Skin epidermis (tissue), 12 donors: ENCODE data around the gene GNG7.
"Not testable (repeated sequence)": the region's sequence is repeated elsewhere in the genome, so short reads cannot be mapped to it uniquely, and the experiment has no call there.

Experiments used
- H3K27ac ChIP-seq, 21 experiments: fragments of 200-600 bp; sonication (generic) in 11 of 21; one replicate each; pipeline ENCODE4 v1.5.0; 2020; ENCODE audit warnings: mild to moderate bottlenecking in 3 of 21, inconsistent platforms in 2 of 21, moderate library complexity in 2 of 21
- H3K4me3 ChIP-seq, 7 experiments: fragments of 200-600 bp; sonication (generic) in 2 of 7; one replicate each; pipeline ENCODE4 v1.5.0; 2020; ENCODE audit warnings: inconsistent platforms in 2 of 7, mild to moderate bottlenecking in 2 of 7, moderate library complexity in 1 of 7

The GNG7 gene

DNA sequence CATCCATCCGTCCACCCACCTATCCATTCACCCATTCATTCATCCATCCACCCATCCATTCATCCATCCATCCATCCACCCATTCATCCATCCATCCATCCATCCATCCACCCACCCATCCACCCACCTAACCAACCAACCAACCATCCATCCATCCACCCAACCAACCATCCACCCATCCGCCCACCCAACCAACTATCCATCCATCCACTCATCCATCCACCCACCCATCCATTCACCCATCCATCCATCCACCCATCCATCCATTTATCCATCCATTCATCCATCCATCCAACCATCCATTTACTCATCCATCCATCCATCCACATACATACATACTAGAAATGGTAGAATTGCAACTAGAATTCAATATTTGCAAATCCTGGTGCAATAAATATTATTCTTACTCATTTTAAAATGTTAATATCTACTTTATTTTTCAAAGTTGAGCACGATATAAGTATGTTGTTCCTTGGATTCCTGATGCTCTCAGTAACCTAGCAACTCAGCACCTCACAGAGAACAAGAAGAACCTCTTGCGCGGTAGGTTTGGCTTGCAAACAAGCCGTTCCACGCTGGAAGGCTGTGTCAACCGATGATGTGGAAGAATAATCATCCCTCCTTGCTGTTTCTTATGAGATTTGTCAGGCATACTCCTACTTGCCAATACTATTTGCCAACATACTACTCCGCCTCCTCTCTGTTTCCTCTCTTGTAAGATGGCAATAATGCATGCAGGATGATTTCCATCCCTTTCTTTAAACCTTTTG is 111.7 kb downstream of the GNG7 start:
- no peak overlapping the region for H3K4me3 ChIP-seq
- no peak overlapping the region for H3K27ac ChIP-seq

DNA sequence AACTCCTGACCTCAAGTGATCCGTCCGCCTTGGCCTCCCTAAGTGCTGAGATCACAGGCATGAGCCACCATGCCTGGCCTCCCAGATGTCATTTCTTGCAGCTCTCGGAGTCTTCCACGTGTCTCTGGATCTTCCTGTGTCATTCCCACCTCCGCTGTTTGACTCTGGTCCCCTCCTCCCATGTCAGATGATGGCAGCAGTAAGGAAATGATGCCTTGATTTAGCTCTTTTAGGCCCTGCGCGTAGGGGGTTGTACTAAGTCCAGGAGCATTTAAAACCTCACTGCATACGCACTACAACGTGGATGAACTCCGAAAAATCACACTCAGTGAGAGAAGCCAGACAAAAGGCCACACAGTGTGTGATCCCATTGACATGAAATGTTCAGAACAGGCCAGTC is 113.1 kb downstream of the GNG7 start:
- H3K27ac ChIP-seq, result no peak overlapping the region
- H3K4me3 ChIP-seq, result no peak overlapping the region

DNA sequence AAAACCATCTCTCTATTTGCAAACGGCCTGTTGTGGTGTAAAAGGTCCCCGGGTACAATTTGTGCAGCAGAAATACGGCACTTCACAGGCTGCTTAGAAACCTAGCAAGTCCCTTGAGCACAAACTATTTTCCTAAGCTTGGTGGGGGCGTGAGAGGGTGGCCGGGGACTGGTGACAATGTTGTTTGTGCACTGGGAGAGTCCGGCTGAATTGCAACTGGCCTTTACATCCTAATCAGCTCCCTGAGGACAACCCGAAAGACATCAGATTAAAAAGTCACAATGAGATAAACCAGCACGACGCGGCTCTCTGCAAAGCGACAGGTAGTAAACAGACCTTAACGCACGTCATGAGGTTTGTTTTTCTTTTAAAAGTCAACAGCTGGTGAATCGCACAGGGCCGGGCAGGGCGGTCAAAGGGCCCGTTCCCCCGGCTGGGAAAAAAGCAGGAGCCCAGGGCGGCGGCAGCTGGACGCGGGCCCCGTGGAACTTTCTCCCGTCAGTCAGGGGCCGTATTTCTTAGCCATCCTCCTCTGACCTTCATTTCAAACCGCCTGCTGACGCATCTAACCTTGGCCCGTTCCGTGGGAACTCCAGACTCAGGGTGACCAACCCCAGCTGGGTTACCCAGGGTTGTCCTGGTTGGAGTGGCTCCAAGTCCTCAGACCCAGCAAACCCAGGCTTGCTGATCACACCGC is 114.3 kb downstream of the GNG7 start:
- no peak overlapping the region for H3K27ac ChIP-seq
- H3K4me3 ChIP-seq, result no peak overlapping the region

DNA sequence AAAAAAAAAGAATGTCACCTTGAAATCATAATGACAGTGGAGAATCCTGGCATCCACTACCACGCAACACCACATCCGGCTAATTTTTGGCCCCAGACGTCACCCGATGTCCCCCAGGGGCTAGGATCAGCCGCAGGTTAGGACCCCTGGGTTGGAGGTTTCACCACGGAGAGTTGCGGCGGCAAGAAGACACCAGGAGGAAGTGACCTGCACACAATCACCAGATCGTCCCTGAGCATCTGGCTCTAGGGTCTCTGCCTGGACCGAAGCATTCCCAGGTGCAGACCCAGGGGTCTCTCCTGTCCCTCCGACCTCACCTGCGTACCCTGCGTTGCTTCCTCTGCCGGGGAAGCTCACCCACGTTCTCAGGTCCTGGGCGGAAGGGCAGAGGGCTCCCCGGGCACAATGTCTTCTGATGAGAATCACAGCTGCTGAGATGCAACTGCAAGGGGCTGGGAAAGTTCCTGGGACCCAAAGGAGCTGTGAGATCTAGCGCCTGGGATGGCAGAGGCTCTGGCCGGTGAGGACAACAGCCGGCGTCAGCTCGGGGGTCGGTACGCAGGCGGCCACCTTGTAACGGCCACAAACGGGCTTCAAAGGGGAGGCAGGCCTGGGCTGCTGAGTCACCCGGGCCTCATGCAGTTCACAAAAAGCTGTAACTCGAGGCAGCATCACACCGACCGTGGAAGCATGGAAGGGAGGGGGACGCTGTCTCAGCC is 115.3 kb downstream of the GNG7 start:
- H3K4me3 ChIP-seq, result no peak overlapping the region
- H3K27ac ChIP-seq, result peak overlapping the region in 1 of 21 experiments; percentile 7

DNA sequence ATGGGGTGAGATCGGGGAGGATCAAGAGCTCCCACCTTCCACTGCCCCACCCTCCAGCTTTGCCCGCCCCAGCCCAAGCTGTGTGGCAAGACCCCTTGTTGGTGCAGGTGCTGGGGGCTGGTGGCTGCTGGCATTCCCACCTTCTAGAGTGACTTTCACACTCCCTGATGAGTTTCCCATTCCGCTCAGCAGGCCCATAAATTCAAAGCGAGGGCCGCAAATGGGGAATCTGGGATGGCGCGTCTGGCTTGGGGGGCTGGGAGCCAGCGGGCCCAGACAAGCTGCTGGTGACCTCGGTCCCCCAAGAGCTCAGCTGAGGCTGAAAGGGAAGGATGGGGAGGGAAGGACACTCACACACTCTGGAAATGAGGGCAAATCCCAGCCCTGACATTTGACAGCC is 116.3 kb downstream of the GNG7 start:
- no peak overlapping the region for H3K4me3 ChIP-seq
- H3K27ac ChIP-seq, result no peak overlapping the region

DNA sequence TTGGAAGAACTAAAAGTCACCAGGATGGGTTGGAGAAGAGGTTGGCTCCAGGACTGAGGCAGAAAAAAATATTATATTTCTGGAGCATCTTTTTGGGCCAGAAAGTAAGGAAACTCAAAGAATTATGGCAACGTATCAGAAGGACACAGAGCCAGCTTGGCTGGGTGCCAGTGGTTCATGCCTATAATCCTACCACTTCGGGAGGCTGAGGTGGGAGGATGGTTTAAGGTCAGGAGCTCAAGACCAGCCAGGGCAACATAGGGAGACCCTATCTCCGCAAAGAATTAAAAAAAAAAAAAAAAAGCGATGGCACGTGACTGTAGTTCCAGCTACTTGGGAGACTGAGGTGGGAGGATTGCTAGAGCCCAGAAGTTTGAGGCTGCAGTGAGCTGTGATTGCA is 118.5 kb downstream of the GNG7 start:
- no peak overlapping the region for H3K27ac ChIP-seq

DNA sequence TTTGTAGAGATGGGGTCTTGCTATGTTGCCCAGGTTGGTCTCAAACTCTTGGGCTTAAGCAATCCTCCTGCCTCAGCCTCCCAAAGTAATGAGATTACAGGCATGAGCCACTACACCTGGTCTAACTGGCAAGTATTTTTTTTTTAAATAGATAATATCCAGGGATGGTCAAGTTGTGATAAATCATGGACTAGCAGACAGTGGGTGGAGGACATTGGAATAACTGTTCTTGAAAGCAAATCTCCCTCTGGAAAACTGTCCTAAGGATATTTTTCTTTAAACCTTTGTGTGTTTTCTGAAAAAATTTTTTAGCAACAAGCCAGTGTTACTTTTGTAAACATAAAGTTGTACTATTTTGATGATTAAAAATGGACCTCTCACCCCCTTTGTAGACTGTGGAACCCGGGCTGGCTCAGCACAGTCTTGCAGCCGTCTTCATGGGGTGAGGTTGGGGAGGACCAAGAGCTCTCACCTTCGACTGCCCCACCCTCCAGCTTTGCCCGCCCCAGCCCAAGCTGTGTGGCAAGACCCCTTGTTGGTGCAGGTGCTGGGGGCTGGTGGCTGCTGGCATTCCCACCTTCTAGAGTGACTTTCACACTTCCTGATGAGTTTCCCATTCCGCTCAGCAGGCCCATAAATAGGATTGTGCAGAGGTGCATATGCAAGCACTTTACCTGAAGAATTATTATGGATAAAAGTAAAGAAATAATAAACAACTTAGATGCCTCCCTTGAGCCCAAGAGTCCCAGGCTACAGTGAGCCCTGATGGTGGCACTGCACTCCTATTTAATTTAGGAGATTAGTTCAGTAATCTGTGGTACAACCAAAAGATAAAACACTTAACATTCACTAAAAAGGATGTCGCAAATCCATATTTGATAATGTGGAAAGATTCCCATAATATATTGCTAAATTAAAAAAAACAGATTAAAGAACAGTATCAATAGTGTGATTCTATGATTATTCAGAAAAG is 119.2 kb downstream of the GNG7 start:
- H3K4me3 ChIP-seq, result no peak overlapping the region
- H3K27ac ChIP-seq, result no peak overlapping the region

More for the DNA sequence above, 118.5 kb downstream of the GNG7 start:
- H3K4me3 ChIP-seq, result no peak overlapping the region

DNA sequence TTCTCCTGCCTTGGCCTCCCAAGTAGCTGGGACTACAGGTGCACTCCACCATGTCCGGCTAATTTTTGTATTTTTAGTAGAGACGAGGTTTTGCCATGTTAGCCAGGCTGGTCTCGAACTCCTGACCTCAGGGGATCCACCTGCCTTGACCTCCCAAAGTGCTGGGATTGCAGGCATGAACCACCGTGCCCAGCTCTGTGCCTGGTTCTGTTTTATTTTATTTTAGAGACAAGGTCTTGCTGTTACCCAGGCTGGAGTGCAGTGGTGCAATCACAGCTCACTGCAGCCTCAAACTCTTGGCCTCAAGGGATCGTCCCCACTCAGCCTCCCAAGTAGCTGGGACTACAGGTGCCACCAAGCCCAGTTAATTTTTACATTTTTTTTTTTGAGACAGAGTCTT is 122.1 kb downstream of the GNG7 start:
- H3K4me3 ChIP-seq, H3K27ac ChIP-seq: not testable (repeated sequence)

DNA sequence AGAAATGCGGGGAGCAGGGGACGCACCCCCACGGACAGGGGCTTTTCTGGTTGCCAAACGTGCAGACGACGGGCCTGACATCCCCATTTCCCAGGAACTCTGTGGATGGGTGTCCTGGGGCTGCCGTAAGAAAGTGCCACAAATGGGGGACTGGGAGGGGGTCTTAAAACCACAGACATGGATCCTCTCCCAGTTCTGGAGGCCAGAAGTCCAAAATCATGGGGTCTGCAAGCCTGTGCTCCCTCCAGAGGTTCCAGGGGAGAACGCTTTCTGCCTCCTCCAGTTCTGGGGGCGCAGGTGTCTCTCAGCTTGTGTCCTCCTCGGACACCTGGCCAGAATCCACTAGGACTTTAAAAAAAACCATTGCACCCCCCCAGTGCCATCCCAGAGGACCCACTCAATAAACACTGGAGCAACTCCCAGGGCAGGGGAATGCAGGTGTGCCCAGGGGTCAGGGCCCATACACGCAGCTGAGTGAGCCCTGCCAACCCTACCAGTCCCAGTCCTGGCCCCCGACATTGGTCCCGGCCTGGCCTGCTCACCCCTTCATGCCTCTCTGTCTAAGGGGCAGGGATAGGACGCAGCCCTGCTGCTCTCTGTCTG is 122.7 kb downstream of the GNG7 start:
- Histone ChIP-seq H3K27ac (peak overlapping the region in 15 of 21 experiments; percentile 9 to 82 (median 64)), H3K4me3 (peak overlapping the region in 4 of 7 experiments; percentile 29 to 39 (median 31))

DNA sequence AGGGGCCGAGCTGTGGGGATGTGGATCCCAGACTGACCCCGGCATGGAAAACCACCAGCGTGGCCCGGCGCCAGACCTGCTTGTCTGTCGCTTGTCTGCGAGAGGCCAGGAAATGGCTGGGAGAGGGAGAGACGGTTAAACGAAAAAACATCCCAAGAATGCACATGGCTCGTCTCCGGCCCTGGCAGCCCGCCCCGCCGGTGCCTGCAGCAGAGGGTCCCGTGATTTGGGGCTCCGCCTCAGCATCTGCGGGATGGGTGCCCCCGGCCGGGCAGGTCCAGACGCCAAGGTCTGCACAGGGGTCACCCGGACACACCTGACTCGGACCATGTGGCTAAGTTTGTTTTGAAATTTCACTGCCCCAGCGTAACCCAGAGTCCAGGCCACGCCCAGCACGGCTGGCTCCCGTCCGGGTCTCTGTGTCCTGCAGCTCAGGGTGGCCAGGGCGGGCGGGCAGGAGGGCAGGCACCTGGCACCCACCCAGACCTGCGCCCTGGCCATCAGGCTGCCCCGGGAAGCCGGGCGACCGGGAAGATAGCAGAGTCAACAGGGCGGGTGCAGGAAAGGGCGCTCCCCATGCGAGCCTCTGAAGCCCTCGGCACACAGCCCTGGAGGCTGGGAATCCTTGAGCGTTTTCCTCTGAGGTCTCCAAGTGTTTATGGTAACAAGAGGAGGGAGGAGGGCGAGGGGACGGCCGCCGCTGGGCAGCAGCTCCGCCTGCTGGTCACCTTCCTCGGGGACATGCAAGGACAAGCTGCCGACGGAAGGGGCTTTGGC is 123.4 kb downstream of the GNG7 start:
- Histone ChIP-seq H3K4me3 (peak overlapping the region; percentile 11 to 39 (median 30)), H3K27ac (peak overlapping the region in 20 of 21 experiments; percentile 2 to 82 (median 54))

DNA sequence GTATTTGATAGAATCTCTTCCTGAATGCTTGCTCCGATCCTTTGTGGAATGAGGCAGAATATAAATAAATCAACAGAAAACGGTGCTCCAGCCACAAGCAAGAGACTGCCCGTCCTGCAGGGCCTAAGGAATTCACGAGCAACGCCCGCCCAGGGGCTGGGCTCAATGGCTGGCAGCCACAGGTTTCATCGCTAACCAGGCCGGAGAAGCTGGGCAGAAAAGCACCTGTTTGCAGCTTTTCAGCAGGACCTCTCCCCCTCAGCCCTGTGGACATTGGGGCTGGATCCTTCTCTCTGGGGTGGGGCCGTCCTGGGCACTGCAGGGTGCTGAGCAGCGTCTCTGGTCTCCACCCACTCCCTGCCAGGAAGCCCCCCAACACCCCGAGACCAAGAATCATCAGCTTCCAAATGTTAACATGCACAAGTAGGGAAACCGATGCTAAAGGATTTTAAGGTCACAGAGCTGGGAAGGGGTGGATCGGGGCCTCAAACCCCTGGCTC is 124.1 kb downstream of the GNG7 start:
- H3K27ac ChIP-seq, result peak overlapping the region in 19 of 21 experiments; percentile 2 to 82 (median 56)
- peak overlapping the region in 4 of 7 experiments; percentile 27 to 33 (median 31) for H3K4me3 ChIP-seq

DNA sequence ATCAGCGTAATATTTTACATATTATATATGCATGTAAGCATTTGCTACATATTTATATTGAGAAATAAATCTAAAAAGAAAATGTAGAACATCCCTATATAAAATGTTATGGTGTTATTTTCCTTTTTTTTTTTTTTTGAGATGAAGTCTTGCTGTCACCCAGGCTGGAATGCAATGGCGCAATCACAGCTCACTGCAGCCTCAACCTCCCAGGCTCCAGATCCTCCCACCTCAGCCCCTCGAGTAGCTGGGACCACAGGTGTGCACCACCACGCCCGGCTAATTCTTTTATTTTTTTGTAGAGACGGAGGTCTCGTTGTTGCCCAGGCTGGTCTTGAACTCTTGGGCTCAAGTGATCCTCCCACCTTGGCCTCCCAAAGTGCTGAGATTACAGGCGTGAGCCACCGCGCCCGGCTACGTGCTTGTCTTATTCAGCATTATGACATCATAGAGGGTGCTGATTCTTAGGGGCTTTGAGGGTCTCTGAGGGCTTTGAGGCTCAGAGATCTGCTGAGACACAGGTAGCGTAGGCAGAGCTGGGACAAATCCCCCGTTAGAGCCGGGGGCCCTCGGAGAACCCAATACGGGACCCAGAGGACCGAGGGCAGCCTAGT is 124.7 kb downstream of the GNG7 start:
- Histone ChIP-seq H3K27ac (peak overlapping the region in 12 of 21 experiments; percentile 2 to 82 (median 67)), H3K4me3 (no peak overlapping the region)

DNA sequence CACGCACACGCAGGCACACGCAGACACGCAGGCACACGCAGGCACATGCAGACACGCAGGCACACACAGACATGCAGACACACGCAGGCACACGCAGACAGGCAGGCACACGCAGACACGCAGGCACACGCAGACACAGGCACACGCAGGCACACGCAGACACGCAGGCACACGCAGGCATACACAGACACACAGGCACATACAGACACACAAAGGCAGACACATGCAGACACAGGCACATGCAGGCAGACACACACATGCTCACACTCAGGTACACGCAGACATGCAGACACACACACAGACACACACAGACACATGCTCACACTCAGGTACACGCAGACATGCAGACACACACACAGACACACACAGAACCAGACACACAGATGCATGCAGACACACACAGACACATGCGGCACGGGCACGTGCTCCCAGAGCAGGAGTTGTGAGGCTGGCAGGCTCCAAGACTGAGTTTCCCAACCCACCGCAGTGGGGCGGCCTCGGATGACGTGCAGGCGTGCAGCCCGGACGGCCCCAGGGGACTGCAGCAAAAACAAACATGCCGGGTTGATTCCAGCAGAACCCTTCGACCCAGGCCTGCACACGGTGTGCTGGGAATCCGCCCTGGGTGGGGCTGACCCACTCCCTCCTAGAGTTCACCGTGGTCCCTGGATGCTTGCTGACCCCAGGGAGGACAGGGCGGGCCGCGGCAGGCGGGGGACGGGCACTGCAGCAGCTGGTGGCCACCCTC is 126.6 kb downstream of the GNG7 start:
- Histone ChIP-seq H3K27ac (peak overlapping the region in 9 of 21 experiments; percentile 3 to 81 (median 37)), H3K4me3 (no peak overlapping the region)

DNA sequence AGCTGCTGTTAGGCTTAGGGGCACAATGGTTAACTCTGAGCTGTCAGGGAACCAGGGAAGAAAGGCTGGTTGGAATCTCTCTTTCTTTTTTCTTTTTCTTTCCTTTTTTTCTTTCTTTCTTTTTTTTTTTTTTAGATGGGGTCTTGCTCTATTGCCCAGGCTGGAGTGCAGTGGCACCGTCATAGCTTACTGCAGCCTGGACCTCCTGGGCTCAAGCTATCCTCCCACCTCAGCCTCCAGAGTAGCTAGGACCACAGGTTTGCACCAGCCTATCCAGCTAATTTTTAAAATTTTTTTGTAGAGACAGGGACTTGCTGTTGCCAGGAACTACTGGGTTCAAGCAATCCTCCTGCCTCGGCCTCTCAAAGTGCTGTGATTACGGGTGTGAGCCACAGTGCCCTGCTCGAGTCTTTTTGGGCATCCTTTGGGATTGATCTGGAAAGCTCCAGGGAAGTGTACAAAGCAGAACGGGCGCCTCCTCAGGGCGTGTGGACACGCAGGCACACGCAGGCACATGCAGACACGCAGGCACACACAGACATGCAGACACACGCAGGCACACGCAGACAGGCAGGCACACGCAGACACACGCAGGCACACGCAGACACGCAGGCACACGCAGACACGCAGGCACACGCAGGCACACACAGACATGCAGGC is 127.4 kb downstream of the GNG7 start:
- Histone ChIP-seq H3K4me3 (no peak overlapping the region), H3K27ac (peak overlapping the region in 2 of 21 experiments; percentile 6 to 38)

DNA sequence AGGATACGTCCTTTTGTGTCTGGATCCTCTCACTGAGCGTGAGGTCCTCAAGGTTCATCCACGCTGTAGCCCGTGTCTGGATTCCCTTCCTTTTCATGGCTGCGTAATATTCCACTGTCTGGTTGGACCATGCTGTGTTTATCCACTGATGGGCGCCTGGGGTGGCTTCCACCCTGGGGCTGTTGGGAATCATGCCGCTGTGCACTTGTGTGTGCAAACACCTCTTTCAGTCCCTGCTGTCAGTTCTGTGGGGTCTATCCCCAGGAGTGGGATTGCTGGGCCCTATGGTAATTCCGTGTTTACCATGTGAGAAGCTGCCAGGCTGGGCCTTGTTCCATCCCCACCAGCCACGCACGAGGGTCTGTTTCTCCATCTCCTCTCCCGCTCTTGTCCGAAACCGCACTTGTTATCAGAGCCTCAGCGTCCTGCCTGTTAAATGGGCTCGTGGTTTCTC is 128.0 kb downstream of the GNG7 start:
- peak overlapping the region in 2 of 21 experiments; percentile 6 to 38 for H3K27ac ChIP-seq
- H3K4me3 ChIP-seq, result no peak overlapping the region

DNA sequence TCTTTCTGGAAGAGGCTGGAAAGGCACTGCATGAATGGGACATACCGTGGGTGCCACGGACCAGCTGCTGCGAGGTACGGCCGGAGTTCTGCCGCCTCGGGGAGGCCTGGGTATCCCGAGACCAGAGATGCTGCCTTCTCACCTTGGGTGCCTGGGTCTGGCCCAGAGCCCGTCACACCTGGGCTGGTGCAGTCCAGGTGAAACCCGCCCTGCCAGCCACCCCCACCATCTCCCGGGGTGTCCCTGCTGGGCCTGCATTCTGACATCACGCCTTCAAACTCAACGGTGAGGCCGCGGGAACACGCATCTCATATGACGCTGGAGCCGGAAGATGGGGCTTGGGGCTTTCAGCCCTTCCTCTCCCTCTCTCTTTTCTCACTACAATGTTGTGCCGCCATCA is 128.6 kb downstream of the GNG7 start:
- Histone ChIP-seq H3K4me3 (no peak overlapping the region), H3K27ac (peak overlapping the region in 1 of 21 experiments; percentile 31)
